Measurements from ENCODE around the gene NMNAT2. TPM values are rescaled to one million over a fixed set of nuclear protein-coding genes. Genes with fewer than 3 reads are reported as not detected.

Gene NMNAT2
- total and polyA plus RNA-seq, 12 donors = 0.35 to 6.1 (median 2.9) TPM

- Histone ChIP-seq H3K27me3 (peaks cover 39% of the 10 kb centered on the region), H3K4me1 (replicated peaks in 1 of 2) (peaks cover 9 to 14% of the 10 kb centered on the region in 2 donors), H3K27ac (peak overlapping the region in 1 of 5 donors; percentile 34), H3K9me3 (replicated peaks in 1 of 3) (no peaks in the 10 kb centered on the region), H3K36me3 (replicated peaks in 1 of 2) (no peaks in the 10 kb centered on the region), H3K4me3 (peak overlapping the region in 1 of 4 donors; percentile 41)
- WGBS, 4 donors = 3 to 5% (median 4%) methylated on average over 56 to 69 of the region's 69 CpGs
- peak; percentile 53 to 75 (median 65) for DNase-seq
- TF ChIP-seq POLR2A (IDR thresholded peaks at IDR 0.05) (no peak), CTCF (IDR thresholded peaks at IDR 0.05) (no peak)
- intact Hi-C loops (cut with DNase I) = no loop called here
Measured at GRCh38 chr1:183416850-183417771, 1.1 kb downstream of the NMNAT2 start.

GRCh38 chr1:183414365-183414764 is 3.8 kb downstream of the NMNAT2 start:
- DNase-seq = no peak
- Histone ChIP-seq H3K9me3 (replicated peaks in 1 of 3) (no peaks in the 10 kb centered on the region), H3K4me1 (replicated peaks in 1 of 2) (peaks cover 9 to 14% of the 10 kb centered on the region in 2 donors), H3K27me3 (peaks cover 33% of the 10 kb centered on the region), H3K4me3 (no peak overlapping the region), H3K36me3 (replicated peaks in 1 of 2) (no peaks in the 10 kb centered on the region), H3K27ac (no peak overlapping the region)
- intact Hi-C loops (cut with DNase I) = no loop called here
- TF ChIP-seq POLR2A (IDR thresholded peaks at IDR 0.05) (no peak), CTCF (IDR thresholded peaks at IDR 0.05) (no peak)

- Histone ChIP-seq H3K4me3 (no peak overlapping the region), H3K9me3 (replicated peaks in 1 of 3) (no peaks in the 10 kb centered on the region), H3K36me3 (replicated peaks in 1 of 2) (no peaks in the 10 kb centered on the region), H3K4me1 (replicated peaks in 1 of 2) (no peaks in the 10 kb centered on the region), H3K27me3 (peaks cover 7% of the 10 kb centered on the region), H3K27ac (no peak overlapping the region)
- DNase-seq = no peak
- TF ChIP-seq CTCF (IDR thresholded peaks at IDR 0.05) = no peak
- TF ChIP-seq POLR2A (IDR thresholded peaks at IDR 0.05) = no peak
- intact Hi-C loops (cut with DNase I) = no loop called here
- 93 to 97% (median 94%) methylated on average over 2 of the region's 2 CpGs for WGBS, 4 donors
Measured at GRCh38 chr1:183411091-183411490, 7.1 kb downstream of the NMNAT2 start.

GRCh38 chr1:183407961-183408360 is 10.2 kb downstream of the NMNAT2 start:
- no peak for DNase-seq
- 73 to 84% (median 77%) methylated on average over 1 of the region's 1 CpG for WGBS, 4 donors
- H3K4me3 ChIP-seq = no peak overlapping the region
- H3K27ac ChIP-seq = no peak overlapping the region
- H3K27me3 ChIP-seq = no peaks in the 10 kb centered on the region
- no peak for TF ChIP-seq POLR2A (IDR thresholded peaks at IDR 0.05)
- no peak for TF ChIP-seq CTCF (IDR thresholded peaks at IDR 0.05)
- H3K36me3 ChIP-seq (replicated peaks in 1 of 2) = no peaks in the 10 kb centered on the region
- H3K9me3 ChIP-seq (replicated peaks in 1 of 3) = no peaks in the 10 kb centered on the region
- intact Hi-C loops (cut with DNase I) = no loop called here
- no peaks in the 10 kb centered on the region for H3K4me1 ChIP-seq (replicated peaks in 1 of 2)

All from adrenal gland (tissue), 12 donors.